AG09319 (cell line): ENCODE results near the gene SKI.

ENCODE experiments used
- DNase-seq: peaks from one replicate; pipeline ENCODE4 v3.0.0-alpha.2; 2010; ENCODE audit warnings: low read depth; ENCODE audit errors: extremely low read depth
- TF ChIP-seq, protein P1 (sequence below): IDR thresholded peaks from 2 replicates; pipeline ENCODE4 v1.5.1; 2011; ENCODE audit warnings: low read depth, mild to moderate bottlenecking, inconsistent platforms, low read length, moderate library complexity

The SKI gene

DNA sequence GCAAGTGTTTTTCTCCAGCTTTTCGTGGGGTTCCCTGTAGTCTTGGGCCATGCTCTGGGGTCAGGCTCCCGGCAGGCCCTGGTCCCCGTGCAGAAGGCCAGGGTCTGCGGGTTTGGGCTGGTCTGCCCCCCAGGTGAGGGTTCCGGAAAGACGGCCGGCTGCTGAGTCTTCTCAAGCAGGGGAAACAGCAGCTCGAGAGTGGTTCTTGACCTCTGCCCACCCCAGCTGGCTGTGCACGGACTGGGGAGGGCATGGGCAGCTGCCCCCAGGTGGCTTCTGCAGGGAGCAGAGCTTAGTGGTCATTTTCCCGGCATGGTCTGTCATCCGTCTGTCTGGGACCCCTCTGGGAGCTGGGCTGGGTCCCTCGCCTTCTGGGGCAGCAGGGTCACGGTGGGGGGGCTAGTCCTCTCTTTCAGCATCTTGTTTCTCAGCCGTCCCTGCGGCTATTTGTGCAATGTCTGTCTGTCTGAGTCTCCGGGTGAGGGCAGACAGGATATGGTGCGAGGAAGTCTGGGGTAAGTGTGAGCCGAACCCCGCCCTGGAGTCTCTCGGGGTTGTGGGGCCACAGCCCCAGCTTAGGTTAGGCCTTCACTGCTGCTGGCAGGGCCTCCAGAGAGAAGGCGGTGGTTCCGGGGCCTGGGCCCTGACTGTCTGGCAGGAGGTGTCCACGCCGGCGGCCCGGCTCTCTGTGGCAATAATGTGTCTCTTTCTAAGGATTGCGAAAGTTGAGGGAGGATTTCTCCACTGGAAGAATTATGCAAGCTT lies 6.1 kb downstream of the SKI start:
- peak; percentile 87 for DNase-seq
- TF ChIP-seq, protein P1, sequence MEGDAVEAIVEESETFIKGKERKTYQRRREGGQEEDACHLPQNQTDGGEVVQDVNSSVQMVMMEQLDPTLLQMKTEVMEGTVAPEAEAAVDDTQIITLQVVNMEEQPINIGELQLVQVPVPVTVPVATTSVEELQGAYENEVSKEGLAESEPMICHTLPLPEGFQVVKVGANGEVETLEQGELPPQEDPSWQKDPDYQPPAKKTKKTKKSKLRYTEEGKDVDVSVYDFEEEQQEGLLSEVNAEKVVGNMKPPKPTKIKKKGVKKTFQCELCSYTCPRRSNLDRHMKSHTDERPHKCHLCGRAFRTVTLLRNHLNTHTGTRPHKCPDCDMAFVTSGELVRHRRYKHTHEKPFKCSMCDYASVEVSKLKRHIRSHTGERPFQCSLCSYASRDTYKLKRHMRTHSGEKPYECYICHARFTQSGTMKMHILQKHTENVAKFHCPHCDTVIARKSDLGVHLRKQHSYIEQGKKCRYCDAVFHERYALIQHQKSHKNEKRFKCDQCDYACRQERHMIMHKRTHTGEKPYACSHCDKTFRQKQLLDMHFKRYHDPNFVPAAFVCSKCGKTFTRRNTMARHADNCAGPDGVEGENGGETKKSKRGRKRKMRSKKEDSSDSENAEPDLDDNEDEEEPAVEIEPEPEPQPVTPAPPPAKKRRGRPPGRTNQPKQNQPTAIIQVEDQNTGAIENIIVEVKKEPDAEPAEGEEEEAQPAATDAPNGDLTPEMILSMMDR, result no peak

DNA sequence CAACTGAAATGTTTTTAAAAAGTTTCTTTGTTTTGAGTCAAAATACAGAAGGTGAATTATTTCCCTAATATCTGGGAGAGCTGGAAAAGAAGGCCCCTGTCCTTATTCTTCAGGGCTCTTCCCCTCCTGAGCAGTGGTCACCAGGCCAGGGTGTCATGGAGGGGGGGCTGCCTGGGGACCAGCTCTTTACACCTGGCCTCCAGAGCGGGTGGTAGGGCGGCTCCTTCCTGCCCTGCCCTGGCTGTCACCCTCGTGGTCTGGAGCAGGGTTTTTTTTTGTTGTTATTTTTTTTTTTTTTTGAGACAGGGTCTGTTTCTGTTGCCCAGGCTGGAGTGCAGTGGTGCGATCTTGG lies 6.6 kb downstream of the SKI start:
- TF ChIP-seq, protein P1, result no peak
- DNase-seq, result no peak

DNA sequence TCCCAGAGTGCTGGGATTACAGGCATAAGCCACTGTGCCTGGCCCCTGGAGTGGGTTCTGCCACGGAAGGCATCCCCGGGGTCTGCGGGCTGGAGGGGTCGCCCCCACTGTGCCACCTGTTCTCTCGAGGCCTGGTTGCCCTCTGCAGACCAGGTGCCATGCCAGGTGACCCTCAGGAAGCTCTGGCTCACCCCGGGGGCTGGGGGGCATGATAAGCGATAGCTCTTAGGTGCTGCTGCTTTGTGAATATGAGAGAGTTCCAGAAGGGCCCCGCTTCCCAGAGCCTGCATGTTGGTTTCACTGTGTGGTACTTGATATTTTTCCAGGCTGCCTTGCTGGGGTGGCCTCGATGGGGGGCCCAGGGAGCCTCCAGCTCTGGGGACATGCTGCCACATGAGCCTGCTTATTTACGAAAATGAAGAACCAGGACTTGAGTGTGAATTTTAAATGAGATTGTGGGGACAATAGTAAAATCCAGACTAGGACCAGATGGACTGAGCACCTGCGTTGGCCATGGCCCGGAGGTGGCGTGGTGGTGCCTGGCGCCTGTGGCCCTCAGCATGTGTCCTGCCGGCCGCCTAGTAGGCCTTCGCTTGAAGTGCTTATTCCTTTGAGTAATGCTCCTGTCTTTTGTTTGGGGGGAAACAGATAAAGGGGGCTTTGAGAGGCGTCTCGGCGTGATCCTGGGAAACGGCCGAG lies 7.3 kb downstream of the SKI start:
- TF ChIP-seq, protein P1, result no peak
- DNase-seq, result no peak

DNA sequence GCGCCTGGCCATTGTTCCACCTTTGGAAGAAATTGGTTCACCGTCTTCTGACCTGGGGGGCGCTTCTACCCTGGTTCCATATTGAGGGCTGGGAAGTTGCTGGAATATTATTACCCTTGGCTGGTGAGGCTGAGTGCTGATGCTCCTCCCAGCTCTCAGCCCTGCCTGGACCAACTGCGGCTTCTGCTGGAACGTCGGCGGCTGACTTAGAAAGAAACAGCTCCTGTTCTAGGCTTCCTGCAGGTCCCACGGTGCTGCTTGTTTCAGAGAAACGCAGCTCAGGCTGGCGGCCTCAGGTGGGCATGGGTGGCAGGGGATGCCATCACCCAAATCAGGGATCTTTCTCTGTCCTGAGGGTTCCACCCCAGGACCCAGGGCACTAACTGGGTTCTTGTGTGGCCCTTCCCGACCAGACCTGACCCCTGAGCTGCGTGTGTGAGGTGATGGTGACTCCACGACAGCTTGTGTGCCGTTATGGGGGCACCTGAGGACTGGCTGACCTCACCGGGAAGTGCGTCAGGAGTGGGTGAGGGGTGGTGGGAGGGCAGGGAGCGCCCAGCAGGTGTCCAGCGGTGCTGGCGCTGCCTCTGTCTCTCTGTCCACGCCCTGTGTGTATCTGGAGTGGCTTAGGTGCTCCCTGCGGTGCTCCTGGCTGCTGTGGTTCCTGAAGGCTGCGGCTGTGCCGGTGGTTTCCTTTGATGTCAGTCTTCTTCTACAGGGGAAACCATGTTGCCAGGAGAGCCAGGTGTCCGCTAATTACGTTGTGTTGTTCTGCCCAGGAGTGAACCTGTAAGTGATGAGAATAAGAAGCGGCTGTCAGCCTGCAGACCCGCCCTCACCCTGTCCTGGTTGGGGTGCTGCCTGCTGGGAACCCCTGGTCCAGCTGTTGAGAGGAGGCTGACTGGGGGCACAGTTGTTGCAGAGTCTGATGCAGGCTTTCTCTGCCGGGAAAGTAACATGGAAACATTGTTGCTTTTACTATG lies 8.9 kb downstream of the SKI start:
- TF ChIP-seq, protein P1, result no peak
- DNase-seq, result no peak

DNA sequence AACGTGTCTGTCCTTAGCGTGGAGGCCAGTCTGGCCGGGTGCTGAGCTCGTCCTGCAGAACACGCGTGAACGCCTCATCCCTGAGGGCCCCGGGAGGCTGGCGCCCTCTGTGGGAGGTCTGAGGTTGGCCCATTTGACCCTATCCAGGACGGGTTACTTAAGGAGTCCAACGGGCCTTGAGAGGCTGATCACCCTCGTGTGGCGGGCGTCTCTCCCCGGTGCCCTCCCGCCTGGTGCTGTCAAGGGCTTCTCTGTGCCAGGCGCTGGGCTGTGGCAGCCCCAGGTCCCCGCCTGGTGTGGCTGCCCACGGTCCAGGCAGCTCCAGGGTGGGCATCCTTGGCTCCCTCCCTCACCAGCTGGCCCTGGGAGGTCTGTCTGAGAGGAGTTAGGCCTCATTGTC lies 9.7 kb downstream of the SKI start:
- TF ChIP-seq, protein P1, result peak; percentile 27
- DNase-seq, result no peak

DNA sequence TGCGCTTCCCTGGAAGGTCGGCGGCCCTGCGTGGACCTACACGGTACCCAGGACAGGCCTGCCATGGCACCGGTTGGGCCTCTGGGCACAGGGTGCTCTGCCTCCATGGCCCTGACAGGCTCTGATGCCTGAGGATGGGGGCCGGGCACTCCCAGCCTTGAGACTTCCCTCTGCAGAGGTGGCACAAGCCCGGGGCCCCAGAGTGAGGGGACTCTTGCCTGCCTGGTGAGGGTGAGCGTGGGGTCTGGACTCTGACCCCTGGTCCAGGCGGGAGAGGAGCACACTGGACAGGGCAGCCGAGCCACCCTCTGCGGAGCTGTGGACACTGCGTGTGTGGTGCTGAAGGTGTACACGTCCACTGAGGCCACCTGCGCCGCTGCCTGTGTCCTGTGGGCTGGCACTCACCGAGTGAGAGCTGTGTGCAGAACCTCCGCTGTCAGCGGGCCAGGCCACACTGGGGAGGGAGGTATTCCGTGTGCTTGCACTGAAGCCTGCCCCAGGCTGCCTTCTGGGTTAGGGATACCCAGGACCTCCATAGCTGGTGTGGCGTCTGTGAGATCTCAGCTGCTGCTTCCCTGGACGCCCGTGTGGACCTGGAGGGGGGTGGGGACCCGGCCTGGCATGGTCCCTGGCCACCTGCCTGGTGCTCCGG lies 10.4 kb downstream of the SKI start:
- TF ChIP-seq, protein P1, result no peak
- DNase-seq, result no peak
